HepG2 (cell line): ENCODE data around the gene RNU7-1. TPM values are rescaled to one million over a fixed set of nuclear protein-coding genes. Genes with fewer than 3 reads are reported as not detected.

ENCODE experiments used
- ELF4 ChIP-seq: sonication (generic); formaldehyde crosslinking; IDR thresholded peaks from 2 replicates; pipeline ENCODE4 v1.5.0; 2020; ENCODE audit warnings: missing genetic modification reagents, mild to moderate bottlenecking, moderate library complexity, borderline replicate concordance
- KDM4B ChIP-seq: sonication (generic); formaldehyde crosslinking; IDR thresholded peaks from 2 replicates; pipeline ENCODE4 v1.4.0; 2020; ENCODE audit warnings: missing genetic modification reagents
- MLLT10 ChIP-seq: sonication (generic); formaldehyde crosslinking; IDR thresholded peaks from 2 replicates; pipeline ENCODE4 v1.4.0; 2020; ENCODE audit warnings: missing genetic modification reagents
- NONO ChIP-seq, 2 experiments: fragments of 450-650 bp in 1 of 2; sonication (generic) in 1 of 2; formaldehyde crosslinking in 1 of 2; IDR thresholded peaks in 1 of 2; conservative IDR thresholded peaks in 1 of 2; 2 replicates each; pipeline versions ENCODE4 v1.6.1 to v1.8.0; 2017 to 2022; ENCODE audit warnings: mild to moderate bottlenecking in 1 of 2, missing genetic modification reagents in 1 of 2, moderate library complexity in 1 of 2
- POLR2AphosphoS5 ChIP-seq: IDR thresholded peaks from 2 replicates; pipeline ENCODE4 v1.6.1; 2012; ENCODE audit warnings: low read depth, low read length
- SRSF1 ChIP-seq: fragments of 200-400 bp; formaldehyde crosslinking; optimal IDR thresholded peaks from 2 replicates; pipeline ENCODE3; 2017; ENCODE audit warnings: mild to moderate bottlenecking, low read depth, low read length, moderate library complexity
- TBP ChIP-seq: sonication (generic); formaldehyde crosslinking; IDR thresholded peaks from 2 replicates; pipeline ENCODE4 v1.5.0; 2020; ENCODE audit warnings: missing genetic modification reagents
- TP53 ChIP-seq: sonication (generic); formaldehyde crosslinking; conservative IDR thresholded peaks from 2 replicates; pipeline ENCODE4 v1.4.0; 2020; ENCODE audit warnings: missing genetic modification reagents
- ZNF550 ChIP-seq: sonication (generic); formaldehyde crosslinking; IDR thresholded peaks from 2 replicates; pipeline ENCODE4 v1.4.0; 2020; ENCODE audit warnings: mild to moderate bottlenecking, missing genetic modification reagents, borderline replicate concordance
- ZNF724P ChIP-seq: sonication (generic); formaldehyde crosslinking; IDR thresholded peaks from 2 replicates; pipeline ENCODE4 v1.8.0; 2022; ENCODE audit warnings: missing genetic modification reagents, borderline replicate concordance
- ZSCAN25 ChIP-seq: sonication (generic); formaldehyde crosslinking; IDR thresholded peaks from 2 replicates; pipeline ENCODE4 v1.8.0; 2022; ENCODE audit warnings: mild to moderate bottlenecking, missing genetic modification reagents
- polyA plus RNA-seq, 8 experiments: library from polyadenylated mRNA; depleted of rRNA in 3 of 8; stranded (reverse) in 7 of 8; unstranded in 1 of 8; fragments of >200 nt; fragmentation: Illumina TruSeq in 4 of 8; extraction: Trizol in 4 of 8; gene quantifications; 2 replicates each; pipeline versions ENCODE4 v1.2.1 to v1.2.3, GENCODE V29; 2011 to 2016; ENCODE audit warnings: low read depth in 4 of 8, missing spikeins in 1 of 8, mixed read lengths in 1 of 8; ENCODE audit not compliant: insufficient read depth in 1 of 8
- total RNA-seq, 5 experiments: library from RNA; depleted of rRNA; stranded (reverse); fragments of >200 nt; fragmentation: Illumina TruSeq; extraction: Trizol; gene quantifications; 2 replicates each; pipeline ENCODE4 v1.2.3, GENCODE V29; 2016; ENCODE audit warnings: low read depth in 1 of 5
- TF ChIP-seq, protein P1 (sequence below): sonication (generic); formaldehyde crosslinking; IDR thresholded peaks from 2 replicates; pipeline ENCODE4 v1.5.0; 2020; ENCODE audit warnings: mild to moderate bottlenecking, missing genetic modification reagents, borderline replicate concordance
- TF ChIP-seq, protein P2 (sequence below): sonication (generic); formaldehyde crosslinking; IDR thresholded peaks from 2 replicates; pipeline ENCODE4 v1.4.0; 2020; ENCODE audit warnings: missing genetic modification reagents, borderline replicate concordance
- TF ChIP-seq, protein P3 (sequence below): sonication (generic); formaldehyde crosslinking; IDR thresholded peaks from 2 replicates; pipeline ENCODE4 v1.4.0; 2020; ENCODE audit warnings: mild to moderate bottlenecking, missing genetic modification reagents
- TF ChIP-seq, protein P4 (sequence below), 2 experiments: sonication (generic) in 1 of 2; formaldehyde crosslinking in 1 of 2; IDR thresholded peaks; 2 replicates each; pipeline versions ENCODE4 v1.4.0 to v1.6.1; 2016 to 2020; ENCODE audit warnings: borderline replicate concordance in 1 of 2, low read depth in 1 of 2, mild to moderate bottlenecking in 1 of 2, missing genetic modification reagents in 1 of 2
- TF ChIP-seq, protein P5 (sequence below): sonication (generic); formaldehyde crosslinking; IDR thresholded peaks from 2 replicates; pipeline ENCODE4 v1.5.1; 2020; ENCODE audit warnings: mild to moderate bottlenecking, missing genetic modification reagents, moderate library complexity

Gene RNU7-1
- total and polyA plus RNA-seq, 2 of the 13 experiments (the other 11 are each of a cell fraction or from before 2014, with no cell fraction given) = not detected

- TF ChIP-seq, protein P1, sequence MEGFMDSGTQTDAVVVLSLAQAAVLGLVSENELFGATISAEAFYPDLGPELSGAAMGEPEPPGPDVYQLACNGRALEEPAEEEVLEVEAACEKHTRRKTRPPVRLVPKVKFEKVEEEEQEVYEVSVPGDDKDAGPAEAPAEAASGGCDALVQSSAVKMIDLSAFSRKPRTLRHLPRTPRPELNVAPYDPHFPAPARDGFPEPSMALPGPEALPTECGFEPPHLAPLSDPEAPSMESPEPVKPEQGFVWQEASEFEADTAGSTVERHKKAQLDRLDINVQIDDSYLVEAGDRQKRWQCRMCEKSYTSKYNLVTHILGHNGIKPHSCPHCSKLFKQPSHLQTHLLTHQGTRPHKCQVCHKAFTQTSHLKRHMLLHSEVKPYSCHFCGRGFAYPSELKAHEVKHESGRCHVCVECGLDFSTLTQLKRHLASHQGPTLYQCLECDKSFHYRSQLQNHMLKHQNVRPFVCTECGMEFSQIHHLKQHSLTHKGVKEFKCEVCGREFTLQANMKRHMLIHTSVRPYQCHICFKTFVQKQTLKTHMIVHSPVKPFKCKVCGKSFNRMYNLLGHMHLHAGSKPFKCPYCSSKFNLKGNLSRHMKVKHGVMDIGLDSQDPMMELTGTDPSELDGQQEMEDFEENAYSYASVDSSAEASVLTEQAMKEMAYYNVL (CRISPR knock-in tag) = no peak; the same call in 1 of the 2 replicates
- no peak for TF ChIP-seq MLLT10
- no peak for TF ChIP-seq ZNF550
- TF ChIP-seq TP53 (CRISPR knock-in tag) = peak; percentile 38; the same call in 1 of the 2 replicates
- TF ChIP-seq, protein P2, sequence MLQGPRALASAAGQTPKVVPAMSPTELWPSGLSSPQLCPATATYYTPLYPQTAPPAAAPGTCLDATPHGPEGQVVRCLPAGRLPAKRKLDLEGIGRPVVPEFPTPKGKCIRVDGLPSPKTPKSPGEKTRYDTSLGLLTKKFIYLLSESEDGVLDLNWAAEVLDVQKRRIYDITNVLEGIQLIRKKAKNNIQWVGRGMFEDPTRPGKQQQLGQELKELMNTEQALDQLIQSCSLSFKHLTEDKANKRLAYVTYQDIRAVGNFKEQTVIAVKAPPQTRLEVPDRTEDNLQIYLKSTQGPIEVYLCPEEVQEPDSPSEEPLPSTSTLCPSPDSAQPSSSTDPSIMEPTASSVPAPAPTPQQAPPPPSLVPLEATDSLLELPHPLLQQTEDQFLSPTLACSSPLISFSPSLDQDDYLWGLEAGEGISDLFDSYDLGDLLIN (CRISPR knock-in tag) = 0 out of 2 replicates have a peak, but pooled peaks have one; percentile 94
- TF ChIP-seq ELF4 (CRISPR knock-in tag) = no peak; the same call in 1 of the 2 replicates
- no peak for TF ChIP-seq TBP (CRISPR knock-in tag)
- no peak for TF ChIP-seq ZSCAN25 (CRISPR knock-in tag)
- TF ChIP-seq NONO (IDR thresholded peaks at IDR 0.05) = peak; percentile 60; the same call in 1 of the 2 replicates
- TF ChIP-seq NONO (CRISPR knock-in tag; conservative IDR thresholded peaks at IDR 0.05) = peak; percentile 98
- TF ChIP-seq KDM4B (CRISPR knock-in tag) = peak; percentile 55; the same call in 1 of the 2 replicates
- TF ChIP-seq, protein P3, sequence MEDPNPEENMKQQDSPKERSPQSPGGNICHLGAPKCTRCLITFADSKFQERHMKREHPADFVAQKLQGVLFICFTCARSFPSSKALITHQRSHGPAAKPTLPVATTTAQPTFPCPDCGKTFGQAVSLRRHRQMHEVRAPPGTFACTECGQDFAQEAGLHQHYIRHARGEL (CRISPR knock-in tag) = 0 out of 2 replicates have a peak, but pooled peaks have one; percentile 74
- TF ChIP-seq, protein P4, sequence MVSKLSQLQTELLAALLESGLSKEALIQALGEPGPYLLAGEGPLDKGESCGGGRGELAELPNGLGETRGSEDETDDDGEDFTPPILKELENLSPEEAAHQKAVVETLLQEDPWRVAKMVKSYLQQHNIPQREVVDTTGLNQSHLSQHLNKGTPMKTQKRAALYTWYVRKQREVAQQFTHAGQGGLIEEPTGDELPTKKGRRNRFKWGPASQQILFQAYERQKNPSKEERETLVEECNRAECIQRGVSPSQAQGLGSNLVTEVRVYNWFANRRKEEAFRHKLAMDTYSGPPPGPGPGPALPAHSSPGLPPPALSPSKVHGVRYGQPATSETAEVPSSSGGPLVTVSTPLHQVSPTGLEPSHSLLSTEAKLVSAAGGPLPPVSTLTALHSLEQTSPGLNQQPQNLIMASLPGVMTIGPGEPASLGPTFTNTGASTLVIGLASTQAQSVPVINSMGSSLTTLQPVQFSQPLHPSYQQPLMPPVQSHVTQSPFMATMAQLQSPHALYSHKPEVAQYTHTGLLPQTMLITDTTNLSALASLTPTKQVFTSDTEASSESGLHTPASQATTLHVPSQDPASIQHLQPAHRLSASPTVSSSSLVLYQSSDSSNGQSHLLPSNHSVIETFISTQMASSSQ (IDR thresholded peaks at IDR 0.05; ENCODE audit: low read depth) = peak; percentile 65
- TF ChIP-seq, protein P4 (CRISPR knock-in tag; IDR thresholded peaks at IDR 0.05; ENCODE audit: borderline replicate concordance) = peak; percentile 69; the same call in 1 of the 2 replicates
- no peak for TF ChIP-seq SRSF1
- TF ChIP-seq POLR2AphosphoS5 = peak; percentile 100
- TF ChIP-seq, protein P5, sequence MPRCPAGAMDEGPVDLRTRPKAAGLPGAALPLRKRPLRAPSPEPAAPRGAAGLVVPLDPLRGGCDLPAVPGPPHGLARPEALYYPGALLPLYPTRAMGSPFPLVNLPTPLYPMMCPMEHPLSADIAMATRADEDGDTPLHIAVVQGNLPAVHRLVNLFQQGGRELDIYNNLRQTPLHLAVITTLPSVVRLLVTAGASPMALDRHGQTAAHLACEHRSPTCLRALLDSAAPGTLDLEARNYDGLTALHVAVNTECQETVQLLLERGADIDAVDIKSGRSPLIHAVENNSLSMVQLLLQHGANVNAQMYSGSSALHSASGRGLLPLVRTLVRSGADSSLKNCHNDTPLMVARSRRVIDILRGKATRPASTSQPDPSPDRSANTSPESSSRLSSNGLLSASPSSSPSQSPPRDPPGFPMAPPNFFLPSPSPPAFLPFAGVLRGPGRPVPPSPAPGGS (CRISPR knock-in tag) = no peak
- TF ChIP-seq ZNF724P (CRISPR knock-in tag) = no peak
These were observed at the start of gene RNU7-1, which contains the start of gene C12orf57 (continued) for GRCh38 chr12:6943722-6944380.
